HG03354 (cell line): ENCODE measurements around the gene B3GNT5.

Experiments
- ATAC-seq: cut with Tn5 transposase; IDR thresholded peaks from one replicate; pipeline ENCODE4 v1.9.1; 2021; ENCODE audit warnings: mild to moderate bottlenecking; ENCODE audit not compliant: unreplicated experiment, poor library complexity, severe bottlenecking

Gene B3GNT5

DNA sequence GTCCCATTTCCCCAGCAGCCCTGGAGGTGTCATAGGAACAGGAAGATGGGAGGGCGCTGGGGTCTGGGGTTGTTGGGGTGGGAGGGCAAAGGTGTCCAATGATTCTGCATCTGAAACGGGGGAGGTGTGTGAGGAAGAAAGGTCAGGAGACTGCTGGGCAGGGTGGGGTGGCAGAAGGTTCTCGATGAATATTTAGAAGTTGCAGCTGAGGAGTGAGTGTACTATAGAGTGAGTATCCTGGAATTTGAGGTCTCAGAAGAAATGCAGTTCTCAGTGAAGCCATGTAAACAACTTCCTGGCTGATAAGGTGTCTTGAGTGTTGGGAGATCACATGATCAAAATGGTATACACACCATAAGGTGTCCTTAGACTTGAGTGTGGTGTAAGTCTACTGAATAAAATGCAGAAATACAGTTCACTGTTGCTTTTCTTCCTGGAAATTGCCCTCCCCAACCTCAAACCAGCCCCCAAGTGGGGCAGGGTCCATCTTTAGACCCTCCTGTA, 9.9 kb downstream of the B3GNT5 start:
- no peak for ATAC-seq

GRCh38 chr3:183264268-183264667, 11.2 kb downstream of the B3GNT5 start:
- ATAC-seq: no peak

- ATAC-seq: no peak
Observed at GRCh38 chr3:183265157-183265642, 12.1 kb downstream of the B3GNT5 start.

DNA sequence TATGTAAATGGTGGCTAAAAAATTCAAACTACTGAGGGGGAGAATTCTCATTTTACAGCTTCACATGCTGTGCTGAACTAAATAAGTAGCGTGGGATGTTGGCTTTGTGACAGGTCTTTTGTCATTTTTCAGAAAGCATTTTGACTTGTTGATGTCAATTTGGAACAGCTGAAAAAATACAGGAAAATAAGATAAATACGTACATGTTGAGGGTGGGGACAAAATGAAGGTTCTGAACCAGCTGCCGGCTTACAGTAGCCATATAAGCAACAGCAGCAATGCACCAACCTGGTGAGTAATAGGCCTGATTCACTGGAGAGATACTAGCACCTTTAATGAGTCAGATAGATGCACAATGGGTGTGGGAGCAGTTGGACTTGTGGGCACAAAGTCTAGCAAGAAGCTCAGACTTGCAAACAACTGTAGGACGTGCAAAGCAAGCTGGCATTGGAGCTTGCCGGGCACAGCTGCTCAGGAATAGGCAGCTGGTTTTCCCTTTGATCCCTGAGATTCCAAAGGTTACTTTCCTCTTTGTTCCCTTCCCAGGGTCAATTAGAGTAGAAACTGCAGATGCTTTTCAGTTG, 12.9 kb downstream of the B3GNT5 start:
- ATAC-seq: no peak

DNA sequence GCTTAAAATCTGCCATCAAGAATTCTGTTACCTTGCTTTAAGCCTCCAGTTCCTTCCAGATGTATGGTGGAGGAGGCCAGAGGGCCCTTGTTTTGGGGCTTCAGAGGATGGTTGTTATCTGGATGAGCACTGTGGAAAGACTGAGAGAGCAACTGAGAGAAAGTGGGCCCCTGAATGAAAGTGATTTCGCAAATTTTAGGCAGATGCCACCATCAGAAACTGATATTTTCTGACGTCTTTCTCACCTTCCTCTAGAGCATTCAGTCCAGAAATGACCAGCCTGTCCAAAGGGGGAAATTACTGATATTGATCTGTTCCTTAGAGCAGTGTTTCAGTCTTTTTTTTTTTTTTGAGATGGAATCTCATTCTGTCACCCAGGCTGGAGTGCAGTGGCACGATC, 13.4 kb downstream of the B3GNT5 start:
- no peak for ATAC-seq

GRCh38 chr3:183267140-183267539, 14.1 kb downstream of the B3GNT5 start:
- no peak for ATAC-seq

DNA sequence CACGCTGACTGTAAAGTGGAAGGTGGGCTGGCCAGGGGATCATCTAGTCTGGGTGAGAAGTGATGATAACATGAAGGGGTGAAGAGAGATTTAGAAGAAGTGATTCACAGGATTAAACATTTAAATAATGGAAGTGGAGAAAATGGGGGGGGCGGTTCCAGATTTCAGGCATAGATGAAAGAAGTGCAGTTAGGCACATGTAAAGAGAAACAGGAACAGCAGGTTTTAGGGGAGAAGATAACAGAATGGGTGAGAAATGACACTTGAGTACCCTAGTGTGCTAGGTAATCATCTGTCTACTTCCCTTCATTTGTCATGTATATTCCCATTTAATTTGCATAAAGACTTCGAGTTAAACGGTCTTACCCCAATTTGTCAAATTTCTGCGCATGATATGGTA, 15.3 kb downstream of the B3GNT5 start:
- ATAC-seq: no peak

GRCh38 chr3:183269345-183269744, 16.3 kb downstream of the B3GNT5 start:
- no peak for ATAC-seq

DNA sequence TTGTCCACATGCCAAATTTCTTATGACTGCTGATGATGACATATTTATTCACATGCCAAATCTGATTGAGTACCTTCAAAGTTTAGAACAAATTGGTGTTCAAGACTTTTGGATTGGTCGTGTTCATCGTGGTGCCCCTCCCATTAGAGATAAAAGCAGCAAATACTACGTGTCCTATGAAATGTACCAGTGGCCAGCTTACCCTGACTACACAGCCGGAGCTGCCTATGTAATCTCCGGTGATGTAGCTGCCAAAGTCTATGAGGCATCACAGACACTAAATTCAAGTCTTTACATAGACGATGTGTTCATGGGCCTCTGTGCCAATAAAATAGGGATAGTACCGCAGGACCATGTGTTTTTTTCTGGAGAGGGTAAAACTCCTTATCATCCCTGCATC, 17.3 kb downstream of the B3GNT5 start:
- ATAC-seq: no peak

GRCh38 chr3:183272142-183272541, 19.1 kb downstream of the B3GNT5 start:
- no peak for ATAC-seq

DNA sequence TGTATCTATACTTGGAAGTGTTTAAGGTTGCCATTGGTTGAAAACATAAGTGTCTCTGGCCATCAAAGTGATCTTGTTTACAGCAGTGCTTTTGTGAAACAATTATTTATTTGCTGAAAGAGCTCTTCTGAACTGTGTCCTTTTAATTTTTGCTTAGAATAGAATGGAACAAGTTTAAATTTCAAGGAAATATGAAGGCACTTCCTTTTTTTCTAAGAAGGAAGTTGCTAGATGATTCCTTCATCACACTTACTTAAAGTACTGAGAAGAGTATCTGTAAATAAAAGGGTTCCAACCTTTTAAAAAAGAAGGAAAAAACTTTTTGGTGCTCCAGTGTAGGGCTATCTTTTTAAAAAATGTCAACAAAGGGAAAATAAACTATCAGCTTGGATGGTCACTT, 19.7 kb downstream of the B3GNT5 start:
- no peak for ATAC-seq

DNA sequence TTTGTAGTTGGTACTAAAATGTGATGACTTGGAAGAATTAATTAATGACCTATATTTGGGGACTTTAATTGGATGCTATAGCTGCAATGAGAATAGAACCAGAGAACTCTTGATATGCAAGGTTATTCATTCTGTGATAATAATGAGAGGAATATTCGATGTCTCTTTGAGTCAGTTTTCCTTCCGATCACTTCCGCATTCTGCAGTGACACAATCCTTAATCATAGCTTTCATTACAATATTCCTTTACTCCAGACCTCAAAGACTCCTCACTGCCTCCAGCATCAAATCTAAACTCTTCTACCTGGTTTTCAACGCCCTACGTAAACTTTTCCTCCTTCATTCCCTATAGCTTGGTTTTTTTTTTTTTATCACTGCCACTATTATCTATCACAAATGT, 21.6 kb downstream of the B3GNT5 start:
- no peak for ATAC-seq

DNA sequence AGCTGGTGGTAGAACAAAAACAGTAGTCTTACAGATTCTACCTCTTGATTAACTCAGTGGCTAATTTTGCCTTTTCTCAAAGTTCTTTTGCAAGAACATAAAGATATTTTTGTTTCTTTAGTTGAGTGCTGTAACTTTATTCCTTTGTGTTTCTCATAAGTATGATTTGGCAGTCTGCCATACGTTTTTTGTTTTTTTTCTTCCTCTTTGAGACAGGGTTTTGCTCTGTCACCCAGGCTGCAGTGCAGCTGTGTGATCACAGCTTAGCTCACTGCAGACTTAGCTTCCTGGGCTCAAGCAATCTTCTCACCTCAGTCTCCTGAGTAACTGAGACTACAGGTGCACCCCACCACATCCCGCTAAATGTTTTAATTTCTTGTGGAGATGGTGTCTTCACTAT, 22.4 kb downstream of the B3GNT5 start:
- no peak for ATAC-seq

DNA sequence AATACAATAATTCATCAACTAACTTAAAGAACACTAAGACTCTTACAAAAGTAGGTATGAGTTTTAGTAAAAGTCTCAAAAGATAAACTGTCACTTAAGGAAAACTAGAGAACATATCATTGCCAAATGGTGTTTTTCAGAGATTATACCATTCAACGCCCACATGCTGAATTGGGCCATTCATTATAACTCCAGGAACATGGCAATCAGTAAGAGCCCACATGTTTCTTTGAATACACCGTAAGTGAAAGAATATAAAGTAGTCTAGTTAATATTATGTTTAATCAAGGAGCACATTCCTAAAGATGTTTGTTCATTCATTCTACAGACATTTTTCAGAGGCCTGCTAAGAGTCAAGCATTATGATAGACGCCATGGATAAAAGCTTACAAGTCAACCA, 22.9 kb downstream of the B3GNT5 start:
- no peak for ATAC-seq

DNA sequence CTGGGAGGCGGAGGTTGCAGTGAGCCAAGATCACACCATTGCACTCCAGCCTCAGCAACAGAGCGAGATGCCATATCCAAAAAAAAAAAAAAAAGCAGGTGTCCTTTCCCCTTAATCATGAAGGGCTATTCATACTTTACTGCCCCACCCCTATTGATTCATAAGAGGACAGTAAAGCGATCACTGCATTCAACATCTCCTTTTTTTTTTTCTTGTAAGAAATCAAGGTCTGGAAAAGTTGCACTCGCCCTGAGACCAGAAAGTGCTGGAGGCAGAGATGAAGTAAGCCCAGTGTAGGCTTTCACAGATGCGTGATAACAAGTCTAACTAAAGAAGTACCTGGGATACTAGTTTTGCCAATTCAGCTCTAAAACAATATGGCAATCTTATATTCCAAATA, 24.2 kb downstream of the B3GNT5 start:
- no peak for ATAC-seq

GRCh38 chr3:183278479-183279088, 25.5 kb downstream of the B3GNT5 start:
- ATAC-seq: no peak

- no peak for ATAC-seq
Observed at GRCh38 chr3:183279371-183279770, 26.3 kb downstream of the B3GNT5 start.

GRCh38 chr3:183281126-183281797, 28.2 kb downstream of the B3GNT5 start:
- ATAC-seq: no peak

DNA sequence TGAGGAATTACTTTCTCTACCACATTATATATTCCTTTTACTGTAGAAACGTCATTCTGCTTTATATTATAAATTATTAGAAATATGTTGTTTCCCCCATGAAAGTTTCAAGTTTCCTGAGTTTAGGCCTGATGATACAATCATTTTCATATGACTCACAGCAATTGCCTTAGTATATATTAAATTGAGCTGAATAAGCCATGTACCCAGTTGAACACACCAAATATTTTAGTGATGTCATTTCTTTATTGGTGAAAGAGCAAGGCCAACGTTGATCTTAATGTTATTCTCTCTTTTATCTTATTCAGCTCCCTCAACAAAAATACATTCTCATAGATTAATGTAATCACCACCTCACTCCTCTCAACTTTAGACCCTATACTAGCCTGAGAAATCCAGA, 30.8 kb downstream of the B3GNT5 start:
- ATAC-seq: no peak

GRCh38 chr3:183284570-183284969, 31.5 kb downstream of the B3GNT5 start:
- no peak for ATAC-seq

DNA sequence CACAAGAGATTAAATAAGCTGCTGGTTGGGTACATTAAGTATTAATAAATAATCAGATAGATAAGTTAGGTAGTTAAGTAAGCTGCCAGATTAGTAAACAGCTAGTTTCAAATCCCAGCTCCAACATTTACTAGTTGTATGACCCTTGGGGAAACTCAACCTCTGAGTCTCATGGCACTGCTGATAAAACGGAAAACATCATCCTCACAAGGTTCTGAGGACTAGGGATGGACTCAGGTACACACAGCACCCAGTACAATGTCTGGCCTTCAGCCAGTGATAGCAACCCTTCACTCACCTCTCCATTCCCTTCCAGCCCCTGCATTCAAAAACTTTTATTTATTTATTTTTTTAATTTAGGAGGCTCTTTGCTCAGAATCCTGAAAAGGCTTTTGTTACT, 32.3 kb downstream of the B3GNT5 start:
- no peak for ATAC-seq
